Measurements from ENCODE around the gene SYNE1. TPM values are rescaled to one million over a fixed set of nuclear protein-coding genes. Genes with fewer than 3 reads are reported as not detected.
"Not testable (repeated sequence)": the region's sequence is repeated elsewhere in the genome, so short reads cannot be mapped to it uniquely, and the experiment has no call there.

The SYNE1 gene
- polyA plus RNA-seq, 3 donors = 16.1 to 50.4 (median 27.0) TPM

DNA sequence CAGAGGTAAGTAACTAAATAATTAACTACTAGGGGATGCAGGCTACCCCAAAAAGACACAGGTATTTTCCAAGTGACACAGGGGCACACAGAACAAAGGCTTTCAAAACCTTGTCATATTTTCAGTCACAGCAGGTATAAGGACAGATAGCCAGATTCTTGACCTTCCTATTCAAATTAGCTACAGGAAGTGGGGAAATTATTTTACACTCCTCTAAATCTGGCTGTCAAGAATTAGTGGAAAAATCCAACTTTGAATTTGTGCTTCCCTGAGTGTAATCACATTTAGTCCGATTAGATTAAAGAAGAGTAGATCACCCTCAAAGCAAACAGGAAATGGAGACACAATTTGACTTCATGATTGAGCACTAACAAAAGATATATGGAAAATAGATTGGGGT lies 60.6 kb downstream of the SYNE1 start:
- no peak overlapping the region for H3K27ac ChIP-seq (ENCODE audit: low read depth, low read length)
- WGBS, 3 donors = 44 to 51% (median 45%) methylated on average over 1 of the region's 1 CpG

DNA sequence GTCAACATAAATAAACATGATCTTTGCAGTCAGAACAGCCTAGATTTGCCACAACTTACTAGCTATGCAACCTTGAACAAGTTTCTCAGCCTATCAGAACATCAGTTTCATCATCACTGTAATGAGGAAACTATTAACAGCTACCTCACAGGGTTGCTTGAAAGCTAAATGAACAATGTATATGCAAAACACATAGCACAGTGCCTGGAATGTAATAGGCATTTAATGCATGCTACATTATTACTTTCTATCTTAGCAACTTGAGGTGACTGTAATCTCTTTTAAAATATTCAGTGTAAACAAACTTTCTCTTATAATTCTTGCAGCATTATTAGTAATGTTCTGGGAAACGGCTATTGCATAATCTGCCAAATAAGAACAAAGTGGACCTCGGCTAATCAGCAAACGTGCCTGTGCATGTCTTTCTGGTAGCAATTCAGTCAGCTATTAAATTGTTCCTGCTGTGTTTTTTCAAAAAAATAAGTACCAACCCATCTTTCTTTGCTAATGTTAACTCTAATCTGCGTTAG lies 61.5 kb downstream of the SYNE1 start:
- 13 to 25% (median 17%) methylated on average over 4 of the region's 4 CpGs for WGBS, 3 donors
- H3K27ac ChIP-seq (ENCODE audit: low read depth, low read length) = no peak overlapping the region

DNA sequence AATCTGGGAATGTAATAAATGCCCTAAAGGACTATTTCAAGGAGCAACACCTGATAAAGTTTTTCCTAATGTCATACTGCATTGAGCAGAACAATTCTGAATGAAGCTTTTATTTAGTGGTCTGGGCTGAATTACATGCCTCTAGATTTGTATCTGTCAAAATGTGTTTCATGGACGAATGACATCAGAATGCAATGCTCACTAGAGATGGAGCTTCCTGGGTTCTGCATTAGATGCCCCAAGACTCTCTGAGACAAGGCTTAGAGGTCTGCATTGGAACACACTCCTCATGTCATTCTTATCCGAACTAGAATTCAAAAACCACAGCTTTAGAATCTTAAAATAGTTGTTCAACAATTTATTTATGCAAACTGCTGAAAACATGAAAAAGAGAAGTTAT lies 62.0 kb downstream of the SYNE1 start:
- no peak overlapping the region for H3K27ac ChIP-seq (ENCODE audit: low read depth, low read length)
- 52 to 55% (median 54%) methylated on average over 2 of the region's 2 CpGs for WGBS, 3 donors

DNA sequence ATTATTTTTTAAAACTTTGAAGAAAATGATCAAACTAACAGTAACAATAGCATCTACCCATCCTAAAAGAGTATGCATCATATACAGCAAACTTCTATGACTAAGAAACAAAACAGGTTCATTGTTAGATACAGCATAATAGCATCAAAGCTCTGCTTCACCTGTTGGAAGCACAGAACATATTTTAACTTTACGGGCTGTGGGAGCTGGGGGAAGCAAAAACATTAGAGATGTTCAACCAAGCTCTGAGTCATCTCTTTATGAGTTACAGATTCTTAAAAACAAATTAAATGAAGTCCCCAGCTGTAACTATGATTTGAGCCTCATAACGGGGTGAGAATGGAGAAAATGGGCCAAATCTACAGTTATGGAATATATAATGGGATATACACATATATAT lies 63.4 kb downstream of the SYNE1 start:
- WGBS, 3 donors = 82 to 95% (median 88%) methylated on average over 2 of the region's 2 CpGs
- H3K27ac ChIP-seq (ENCODE audit: low read depth, low read length) = no peak overlapping the region

DNA sequence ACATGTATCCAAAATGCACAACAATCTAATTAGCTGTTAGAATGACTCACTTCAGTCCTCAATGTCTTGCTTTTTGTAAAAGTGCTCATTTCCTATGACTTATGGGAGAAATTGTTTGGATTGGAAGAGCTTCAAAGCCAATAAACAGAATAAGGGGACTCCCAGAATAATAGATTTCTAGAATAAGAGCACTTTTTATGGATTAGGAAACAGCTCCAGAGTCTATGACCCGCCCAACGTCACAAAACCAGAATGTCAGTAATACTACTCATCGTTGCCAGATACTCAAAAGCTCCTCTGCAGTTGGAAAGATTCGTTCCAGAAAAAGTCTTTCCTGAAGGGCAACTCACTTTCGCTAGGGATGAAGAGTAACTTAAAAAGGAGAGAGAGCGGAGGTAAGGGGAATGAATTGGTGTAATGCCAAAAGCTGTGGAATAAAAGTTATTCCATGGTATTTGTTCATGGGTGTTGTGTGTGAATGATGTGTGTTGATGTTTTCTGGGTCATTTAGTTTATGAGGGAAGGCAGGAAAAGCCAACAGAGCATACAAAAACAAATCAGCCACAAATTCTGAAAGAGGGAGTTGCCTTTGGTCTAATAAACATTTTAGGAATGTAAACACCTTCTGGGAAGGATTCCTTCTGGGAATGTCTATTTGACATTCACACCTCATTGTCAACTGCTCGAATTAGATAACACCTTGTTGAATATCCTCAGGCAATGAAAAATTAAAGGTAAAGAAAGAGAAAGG lies 64.6 kb downstream of the SYNE1 start:
- no peak overlapping the region for H3K27ac ChIP-seq (ENCODE audit: low read depth, low read length)
- 39 to 73% (median 66%) methylated on average over 7 of the region's 7 CpGs for WGBS, 3 donors

DNA sequence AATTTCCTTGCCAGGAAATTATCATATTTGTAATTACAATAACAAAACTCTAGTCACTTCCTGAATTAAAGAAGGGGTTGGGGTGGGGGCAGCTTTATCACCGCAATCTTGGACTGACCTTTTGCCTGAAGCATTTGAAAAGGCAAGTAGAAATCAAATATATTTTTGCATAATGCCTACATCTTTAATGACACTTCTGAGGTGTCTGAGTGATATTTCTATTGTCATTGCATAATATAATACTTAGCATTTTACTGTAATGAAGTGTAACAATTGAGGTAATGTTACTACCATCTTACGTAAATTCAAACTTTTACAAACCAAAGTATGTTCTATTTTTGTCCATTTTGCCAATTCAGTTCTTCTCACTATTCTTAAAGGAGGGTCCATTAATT lies 65.2 kb downstream of the SYNE1 start:
- no peak overlapping the region for H3K27ac ChIP-seq (ENCODE audit: low read depth, low read length)
- 68 to 83% (median 73%) methylated on average over 2 of the region's 2 CpGs for WGBS, 3 donors

DNA sequence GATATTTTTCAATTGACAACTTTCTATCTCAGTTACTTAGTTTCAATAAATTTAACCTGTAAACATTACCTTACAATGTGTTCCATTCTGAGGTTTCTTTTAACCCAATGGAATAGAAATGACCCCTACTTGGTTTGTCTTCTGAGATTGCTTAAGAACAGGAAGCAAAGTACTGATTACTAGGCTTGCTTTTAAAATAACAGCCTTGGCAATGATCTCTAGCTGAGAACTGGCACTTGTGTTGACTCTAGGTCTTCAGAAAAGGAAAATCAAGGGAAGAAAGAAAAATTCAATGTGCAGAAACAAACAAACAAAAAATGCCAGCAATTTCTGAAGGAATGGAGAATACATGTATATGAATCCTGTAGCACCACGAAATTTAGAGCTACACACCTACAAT lies 66.1 kb downstream of the SYNE1 start:
- H3K27ac ChIP-seq (ENCODE audit: low read depth, low read length) = no peak overlapping the region
- WGBS, 3 donors = 59 to 83% (median 67%) methylated on average over 1 of the region's 1 CpG

DNA sequence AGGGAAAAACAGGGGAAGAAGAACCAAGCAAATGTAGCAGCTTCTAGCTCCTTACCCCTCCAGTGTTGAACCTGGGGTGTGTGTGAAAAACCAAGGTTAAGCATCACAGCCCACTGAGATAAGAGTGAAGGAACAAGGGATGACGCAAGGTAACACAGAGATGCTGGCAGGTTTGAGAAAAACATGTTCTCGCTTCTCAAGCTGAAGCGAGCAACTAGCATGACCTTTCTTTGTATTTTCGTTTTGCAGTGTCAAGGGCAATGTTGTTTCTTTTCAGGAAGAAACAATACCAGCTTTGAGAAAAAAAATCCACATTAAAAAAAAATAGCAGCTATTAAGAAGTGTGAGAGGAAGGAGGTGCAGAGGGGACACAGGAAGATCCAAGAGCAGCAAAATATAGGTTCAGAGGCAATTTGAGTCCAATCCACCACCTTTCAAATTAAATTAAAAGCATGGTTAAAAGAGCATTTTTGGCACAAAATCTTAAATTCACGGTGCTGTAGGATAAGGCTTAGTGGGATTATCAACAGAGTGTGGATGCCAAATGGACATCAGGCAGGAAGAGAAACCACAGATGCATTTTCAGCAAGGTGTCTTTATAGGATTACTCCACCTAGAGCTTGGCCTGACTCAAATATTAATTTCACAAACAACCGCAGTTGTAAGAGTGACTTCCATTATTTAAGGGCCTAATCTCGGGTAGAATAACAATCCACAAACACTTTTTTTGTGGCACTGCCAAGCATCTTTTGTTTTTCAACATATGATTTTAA lies 70.9 kb downstream of the SYNE1 start:
- 41 to 56% (median 53%) methylated on average over 7 of the region's 7 CpGs for WGBS, 3 donors
- H3K27ac ChIP-seq (ENCODE audit: low read depth, low read length) = no peak overlapping the region

DNA sequence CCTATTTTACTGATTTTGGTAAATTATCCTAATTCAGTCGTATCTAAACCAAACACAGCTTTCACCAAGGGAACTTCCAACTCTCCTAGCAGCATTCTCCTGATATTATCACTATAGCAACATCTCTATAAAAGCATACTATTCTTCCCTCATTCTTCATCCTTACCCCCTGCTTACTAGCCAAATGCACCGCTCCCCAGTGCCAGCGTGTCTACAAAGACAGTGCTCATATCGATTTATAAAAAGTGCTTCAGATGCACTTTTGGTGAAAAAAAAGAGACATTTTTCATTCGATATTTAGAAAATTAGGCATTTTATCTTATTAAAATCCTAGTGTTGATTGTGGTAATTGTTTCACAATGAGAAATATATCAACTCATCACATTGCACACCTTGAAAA lies 74.0 kb downstream of the SYNE1 start:
- H3K27ac ChIP-seq (ENCODE audit: low read depth, low read length) = no peak overlapping the region
- WGBS, 3 donors = 73 to 93% (median 91%) methylated on average over 5 of the region's 5 CpGs

DNA sequence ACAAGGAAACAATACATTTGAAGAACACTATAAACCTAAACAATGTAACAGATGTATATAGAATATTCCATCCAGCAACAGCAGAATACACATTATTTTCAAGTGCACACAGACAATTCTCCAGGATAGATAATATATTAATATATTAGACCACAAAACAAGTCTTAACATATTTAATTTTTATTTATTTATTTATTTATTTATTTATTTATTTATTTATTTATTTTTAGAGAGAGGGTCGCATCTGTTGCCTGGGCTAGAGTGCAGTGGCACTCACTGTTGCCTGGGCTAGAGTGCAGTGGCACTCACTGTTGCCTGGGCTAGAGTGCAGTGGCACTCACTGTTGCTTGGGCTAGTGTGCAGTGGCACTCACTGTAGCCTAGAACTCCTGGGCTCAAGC lies 78.4 kb downstream of the SYNE1 start:
- not testable (repeated sequence) for H3K27ac ChIP-seq (ENCODE audit: low read depth, low read length)
- 87 to 94% (median 92%) methylated on average over 1 of the region's 1 CpG for WGBS, 3 donors

DNA sequence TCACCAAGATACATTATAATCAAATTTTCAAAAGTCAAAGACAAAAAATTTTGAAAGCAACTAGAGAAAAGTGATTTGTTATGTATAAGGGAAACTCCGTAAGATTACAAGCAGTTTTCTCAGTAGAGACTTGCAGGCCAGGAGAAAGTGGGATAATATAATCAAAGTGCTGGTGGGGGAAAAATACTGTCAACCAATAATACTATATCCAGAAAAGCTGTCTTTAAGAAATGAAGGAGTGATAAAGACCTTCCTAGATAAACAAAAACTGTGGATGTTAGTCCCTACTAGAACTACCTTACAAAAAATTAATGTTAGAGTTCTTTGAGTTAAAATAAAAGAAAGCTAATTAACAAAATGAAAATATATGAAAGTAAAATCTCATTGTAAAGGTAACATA lies 79.7 kb downstream of the SYNE1 start:
- H3K27ac ChIP-seq (ENCODE audit: low read depth, low read length) = no peak overlapping the region
- WGBS, 3 donors = 80 to 100% (median 89%) methylated on average over 1 of the region's 1 CpG

DNA sequence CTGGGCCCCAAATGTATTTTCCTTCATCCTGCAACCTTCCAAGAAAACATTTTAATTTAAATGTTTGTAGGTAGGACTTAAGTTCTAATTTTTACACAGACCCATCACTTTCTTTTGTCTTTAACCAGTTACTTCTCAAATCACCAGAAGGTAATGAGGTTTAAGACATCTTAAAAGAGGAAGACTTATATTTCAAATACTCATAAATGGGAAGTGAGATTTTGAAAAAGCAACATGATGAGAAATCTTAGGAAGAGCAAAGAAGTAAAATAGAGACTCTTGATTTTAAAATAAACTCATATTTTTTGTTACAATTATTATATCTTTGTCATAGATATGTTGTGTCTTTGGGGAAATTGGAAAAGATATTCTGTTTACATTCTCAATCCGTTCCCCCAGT lies 82.3 kb downstream of the SYNE1 start:
- no peak overlapping the region for H3K27ac ChIP-seq (ENCODE audit: low read depth, low read length)
- WGBS, 3 donors = 71 to 97% (median 94%) methylated on average over 1 of the region's 1 CpG

DNA sequence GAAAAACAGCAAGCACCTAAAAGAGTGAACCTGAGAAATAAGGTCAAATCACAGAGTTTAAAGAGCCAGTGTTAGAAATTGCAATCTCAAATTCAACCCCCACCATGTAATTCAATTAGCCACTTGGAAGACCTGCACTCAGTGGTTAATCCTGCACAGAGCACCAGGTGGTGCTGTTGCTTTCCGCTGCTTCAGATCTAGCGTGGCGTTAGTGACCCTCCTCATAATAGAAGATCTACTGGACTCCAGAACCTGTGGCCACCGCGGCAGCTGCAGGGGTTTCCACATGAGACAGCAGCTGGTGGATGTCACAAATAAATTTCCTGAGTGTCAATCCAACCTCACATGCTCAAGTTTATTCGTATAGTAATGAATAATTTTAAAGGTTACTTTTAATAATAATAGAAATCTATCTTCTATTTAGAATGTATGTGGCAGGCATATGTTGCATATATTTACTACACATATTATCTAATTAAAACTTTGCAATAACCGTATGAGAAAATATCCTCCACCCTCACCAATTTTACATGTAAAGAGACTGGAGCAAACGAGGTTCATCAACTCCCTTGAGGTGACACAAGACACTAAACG lies 84.4 kb downstream of the SYNE1 start:
- H3K27ac ChIP-seq (ENCODE audit: low read depth, low read length) = no peak overlapping the region
- 28 to 35% (median 31%) methylated on average over 9 of the region's 9 CpGs for WGBS, 3 donors

DNA sequence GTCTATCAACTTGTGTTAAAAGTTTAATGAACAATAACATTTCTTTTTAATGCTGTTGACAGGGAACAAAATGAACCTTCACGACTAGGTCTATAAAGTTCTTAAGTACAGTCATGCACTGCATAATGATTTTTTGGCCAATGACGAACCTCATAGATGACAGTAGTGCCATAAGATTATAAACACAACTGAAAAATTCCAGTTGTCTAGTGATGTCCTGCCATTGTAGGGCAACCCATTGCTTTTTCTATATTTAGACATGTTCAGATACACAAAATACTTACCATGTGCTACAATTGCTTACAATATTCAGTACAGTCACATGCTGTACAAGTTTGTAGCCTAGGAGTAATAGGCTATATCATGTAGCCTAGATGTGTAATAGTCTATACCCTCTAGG lies 93.6 kb downstream of the SYNE1 start:
- H3K27ac ChIP-seq (ENCODE audit: low read depth, low read length) = no peak overlapping the region
- 70 to 92% (median 83%) methylated on average over 2 of the region's 2 CpGs for WGBS, 3 donors

DNA sequence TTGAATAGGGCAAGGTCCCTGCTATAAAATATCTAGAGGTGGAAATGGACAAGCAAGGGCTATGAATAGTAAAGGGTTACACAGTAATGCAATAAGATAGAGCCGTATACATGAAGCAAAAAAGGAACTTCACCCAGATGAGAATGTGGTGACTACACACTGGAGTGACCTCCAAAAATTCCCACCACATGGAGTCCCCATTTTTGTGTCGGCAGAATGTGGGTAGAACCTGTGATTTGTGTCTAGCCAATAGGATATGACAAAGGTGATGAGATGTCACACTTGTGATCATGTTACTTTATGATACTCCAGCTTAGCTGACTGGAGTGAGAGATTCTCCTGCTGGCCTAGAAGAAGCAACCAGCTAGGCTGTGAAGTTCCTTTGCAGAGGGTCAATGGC lies 96.8 kb downstream of the SYNE1 start:
- 81 to 83% (median 81%) methylated on average over 2 of the region's 2 CpGs for WGBS, 3 donors
- no peak overlapping the region for H3K27ac ChIP-seq (ENCODE audit: low read depth, low read length)

DNA sequence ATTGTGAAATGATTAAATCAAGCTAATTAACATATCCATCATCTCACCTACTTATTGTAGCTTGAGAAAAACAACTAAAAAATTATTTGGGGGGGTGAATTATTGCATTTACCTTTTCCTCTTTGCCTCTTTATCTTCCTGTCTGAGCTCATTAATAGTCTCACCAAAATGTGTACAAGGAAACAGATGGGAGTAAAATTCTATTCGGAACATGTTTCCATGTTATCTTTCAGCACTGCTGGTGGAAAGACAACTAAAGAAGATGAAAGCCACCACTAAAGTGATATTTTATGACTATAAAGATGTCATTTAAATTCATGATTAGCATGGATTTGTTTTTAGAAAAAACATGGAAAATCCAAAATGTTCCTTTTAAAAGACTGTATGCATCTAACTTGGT lies 102.6 kb downstream of the SYNE1 start:
- 57 to 76% (median 74%) methylated on average over 1 of the region's 1 CpG for WGBS, 3 donors
- no peak overlapping the region for H3K27ac ChIP-seq (ENCODE audit: low read depth, low read length)

DNA sequence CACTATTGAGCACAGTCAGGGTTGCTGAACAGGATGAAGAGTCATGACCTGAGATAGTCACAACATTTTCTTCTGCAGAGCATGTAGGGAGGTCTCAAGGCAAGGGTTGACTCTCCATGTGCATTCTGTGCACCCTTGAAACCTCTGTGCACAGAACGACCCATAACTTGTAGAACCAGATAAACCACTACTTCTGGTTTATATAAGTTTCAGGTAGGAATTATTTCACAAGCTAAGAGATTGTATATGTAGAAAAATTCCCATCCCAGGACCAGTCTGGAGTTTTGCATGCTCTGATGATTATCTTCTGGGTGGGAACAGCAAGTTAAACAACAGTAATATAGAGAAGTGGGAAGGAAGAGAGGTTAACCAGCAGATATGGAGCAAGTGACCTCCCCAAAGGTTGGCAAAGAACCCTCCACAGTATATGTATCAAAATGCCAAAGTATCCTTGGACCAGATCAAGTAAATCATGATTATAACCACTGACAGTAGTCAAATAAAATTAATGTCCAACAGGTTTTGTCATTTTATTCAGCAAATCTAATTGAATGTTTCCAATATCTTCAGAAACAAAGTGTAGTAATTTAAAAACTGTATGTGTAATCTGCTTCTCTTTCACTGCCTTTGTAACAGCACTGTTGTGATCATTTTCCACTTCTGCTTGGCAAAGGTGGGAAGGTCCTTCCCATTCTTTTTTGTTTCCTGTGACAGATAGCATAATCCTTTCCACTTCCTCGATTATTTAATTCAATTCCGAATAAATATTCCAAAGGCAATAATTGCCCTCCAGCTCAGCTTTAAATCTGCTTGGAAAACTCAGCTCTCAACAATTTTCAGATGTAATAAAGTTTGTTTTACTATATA lies 104.4 kb downstream of the SYNE1 start:
- no peak overlapping the region for H3K27ac ChIP-seq (ENCODE audit: low read depth, low read length)
- 58 to 81% (median 80%) methylated on average over 3 of the region's 3 CpGs for WGBS, 3 donors

DNA sequence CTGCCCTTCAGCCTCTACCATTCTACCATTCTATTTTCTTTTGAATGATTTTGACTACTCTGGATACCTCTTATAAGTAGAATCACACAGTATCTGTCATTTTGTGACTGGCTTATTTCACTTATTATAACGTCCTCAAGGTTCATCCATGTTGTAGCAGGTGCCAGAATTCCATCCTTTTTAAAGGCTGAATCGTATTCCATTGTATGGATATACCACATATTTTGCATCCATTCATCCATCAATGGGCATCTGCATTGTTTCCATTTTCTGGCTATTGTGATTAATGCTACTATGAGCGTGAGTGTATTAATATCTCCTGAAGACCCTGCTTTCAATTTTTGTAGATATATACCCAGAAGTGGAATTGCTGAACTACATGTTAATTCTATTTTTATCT lies 105.5 kb downstream of the SYNE1 start:
- H3K27ac ChIP-seq (ENCODE audit: low read depth, low read length) = no peak overlapping the region
- 68 to 90% (median 90%) methylated on average over 3 of the region's 3 CpGs for whole genome bisulfite sequencing, 3 donors

DNA sequence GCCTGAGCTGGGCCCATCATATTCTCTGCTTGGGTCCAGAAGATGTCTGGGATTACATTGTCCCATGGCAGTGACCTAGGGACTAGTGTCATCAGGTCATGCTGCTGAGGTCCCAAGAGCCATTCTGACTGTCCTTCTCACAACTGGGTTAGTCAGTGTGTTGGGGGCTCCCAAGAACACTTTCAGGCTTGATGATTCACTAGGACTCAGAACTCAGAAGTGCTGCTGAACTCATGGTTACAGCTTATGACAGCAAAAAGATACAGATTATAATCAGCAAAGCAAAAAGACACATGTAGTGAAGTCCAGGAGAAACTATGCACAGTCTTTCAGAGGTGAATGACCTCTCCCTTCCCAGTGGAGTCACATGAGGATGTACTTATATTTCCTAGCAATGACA lies 107.8 kb downstream of the SYNE1 start:
- H3K27ac ChIP-seq (ENCODE audit: low read depth, low read length) = no peak overlapping the region

Data from adipose tissue (tissue), 3 donors.